ENCODE results near the gene MBLAC1.

DNA sequence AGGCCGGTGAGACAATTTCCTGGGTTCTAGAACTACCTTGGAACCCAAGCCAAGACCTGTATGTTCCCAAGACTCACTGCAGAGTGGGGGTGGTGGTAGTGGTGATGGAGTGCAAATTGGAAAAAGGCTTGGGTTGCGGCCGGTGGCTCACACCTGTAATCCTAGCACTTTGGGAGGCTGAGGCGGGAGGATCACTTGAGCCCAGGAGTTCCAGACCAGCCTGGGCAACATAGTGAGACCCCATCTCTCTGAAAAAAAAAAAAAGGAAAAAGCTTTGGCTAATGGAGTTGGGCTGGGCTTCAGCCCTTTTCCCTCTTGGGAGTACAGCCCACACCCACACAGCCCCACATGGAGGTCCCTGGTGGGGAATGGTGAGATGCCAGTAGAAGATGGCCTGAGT, 21.2 kb upstream of the MBLAC1 start:
- TF ChIP-seq, protein P1, sequence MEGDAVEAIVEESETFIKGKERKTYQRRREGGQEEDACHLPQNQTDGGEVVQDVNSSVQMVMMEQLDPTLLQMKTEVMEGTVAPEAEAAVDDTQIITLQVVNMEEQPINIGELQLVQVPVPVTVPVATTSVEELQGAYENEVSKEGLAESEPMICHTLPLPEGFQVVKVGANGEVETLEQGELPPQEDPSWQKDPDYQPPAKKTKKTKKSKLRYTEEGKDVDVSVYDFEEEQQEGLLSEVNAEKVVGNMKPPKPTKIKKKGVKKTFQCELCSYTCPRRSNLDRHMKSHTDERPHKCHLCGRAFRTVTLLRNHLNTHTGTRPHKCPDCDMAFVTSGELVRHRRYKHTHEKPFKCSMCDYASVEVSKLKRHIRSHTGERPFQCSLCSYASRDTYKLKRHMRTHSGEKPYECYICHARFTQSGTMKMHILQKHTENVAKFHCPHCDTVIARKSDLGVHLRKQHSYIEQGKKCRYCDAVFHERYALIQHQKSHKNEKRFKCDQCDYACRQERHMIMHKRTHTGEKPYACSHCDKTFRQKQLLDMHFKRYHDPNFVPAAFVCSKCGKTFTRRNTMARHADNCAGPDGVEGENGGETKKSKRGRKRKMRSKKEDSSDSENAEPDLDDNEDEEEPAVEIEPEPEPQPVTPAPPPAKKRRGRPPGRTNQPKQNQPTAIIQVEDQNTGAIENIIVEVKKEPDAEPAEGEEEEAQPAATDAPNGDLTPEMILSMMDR (IDR thresholded peaks at IDR 0.05), result no peak
- TF ChIP-seq, protein P2, sequence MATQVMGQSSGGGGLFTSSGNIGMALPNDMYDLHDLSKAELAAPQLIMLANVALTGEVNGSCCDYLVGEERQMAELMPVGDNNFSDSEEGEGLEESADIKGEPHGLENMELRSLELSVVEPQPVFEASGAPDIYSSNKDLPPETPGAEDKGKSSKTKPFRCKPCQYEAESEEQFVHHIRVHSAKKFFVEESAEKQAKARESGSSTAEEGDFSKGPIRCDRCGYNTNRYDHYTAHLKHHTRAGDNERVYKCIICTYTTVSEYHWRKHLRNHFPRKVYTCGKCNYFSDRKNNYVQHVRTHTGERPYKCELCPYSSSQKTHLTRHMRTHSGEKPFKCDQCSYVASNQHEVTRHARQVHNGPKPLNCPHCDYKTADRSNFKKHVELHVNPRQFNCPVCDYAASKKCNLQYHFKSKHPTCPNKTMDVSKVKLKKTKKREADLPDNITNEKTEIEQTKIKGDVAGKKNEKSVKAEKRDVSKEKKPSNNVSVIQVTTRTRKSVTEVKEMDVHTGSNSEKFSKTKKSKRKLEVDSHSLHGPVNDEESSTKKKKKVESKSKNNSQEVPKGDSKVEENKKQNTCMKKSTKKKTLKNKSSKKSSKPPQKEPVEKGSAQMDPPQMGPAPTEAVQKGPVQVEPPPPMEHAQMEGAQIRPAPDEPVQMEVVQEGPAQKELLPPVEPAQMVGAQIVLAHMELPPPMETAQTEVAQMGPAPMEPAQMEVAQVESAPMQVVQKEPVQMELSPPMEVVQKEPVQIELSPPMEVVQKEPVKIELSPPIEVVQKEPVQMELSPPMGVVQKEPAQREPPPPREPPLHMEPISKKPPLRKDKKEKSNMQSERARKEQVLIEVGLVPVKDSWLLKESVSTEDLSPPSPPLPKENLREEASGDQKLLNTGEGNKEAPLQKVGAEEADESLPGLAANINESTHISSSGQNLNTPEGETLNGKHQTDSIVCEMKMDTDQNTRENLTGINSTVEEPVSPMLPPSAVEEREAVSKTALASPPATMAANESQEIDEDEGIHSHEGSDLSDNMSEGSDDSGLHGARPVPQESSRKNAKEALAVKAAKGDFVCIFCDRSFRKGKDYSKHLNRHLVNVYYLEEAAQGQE (IDR thresholded peaks at IDR 0.05; ENCODE audit: insufficient read depth in 1 of 2, low read depth in 2 of 2, low read length in 1 of 2), result no peak

Data from Panc1 (cell line).